ENCODE data around the gene BTBD2. TPM values are rescaled to one million over a fixed set of nuclear protein-coding genes. Genes with fewer than 3 reads are reported as not detected.

The BTBD2 gene
- total and polyA plus RNA-seq, 2 donors, result 18.0 to 36.9 TPM

GRCh38 chr19:2042485-2043250 lies 27.2 kb upstream of the BTBD2 start:
- Histone ChIP-seq H3K4me3 (ENCODE audit: low read length in 2 of 2) (peak overlapping the region; percentile 55 to 59), H3K4me1 (ENCODE audit: control insufficient read depth in 2 of 2, insufficient read depth in 2 of 2, low read length in 2 of 2) (peaks cover 38 to 58% of the 10 kb centered on the region in 2 donors), H3K36me3 (ENCODE audit: control insufficient read depth in 2 of 2, insufficient read depth in 2 of 2, low read length in 1 of 2) (peaks cover 74 to 88% of the 10 kb centered on the region in 2 donors), H3K27me3 (ENCODE audit: control insufficient read depth in 2 of 2, insufficient read depth in 1 of 2, low read length in 1 of 2) (no peaks in the 10 kb centered on the region), H3K9me3 (ENCODE audit: control insufficient read depth in 2 of 2, insufficient read depth in 1 of 2, low read length in 1 of 2) (peaks cover 0 to 7% of the 10 kb centered on the region in 2 donors), H3K27ac (ENCODE audit: low read depth in 1 of 2, low read length in 1 of 2) (peak overlapping the region; percentile 80 to 97)
- DNase-seq (ENCODE audit: low read depth in 6 of 9, low spot score in 9 of 9), result no peak
- 52% methylated on average over 29 of the region's 29 CpGs for WGBS

GRCh38 chr19:2041683-2042484 lies 26.4 kb upstream of the BTBD2 start:
- no peaks in the 10 kb centered on the region for H3K27me3 ChIP-seq (ENCODE audit: control insufficient read depth in 2 of 2, insufficient read depth in 1 of 2, low read length in 1 of 2)
- peak overlapping the region; percentile 59 to 66 for H3K4me3 ChIP-seq (ENCODE audit: low read length in 2 of 2)
- H3K27ac ChIP-seq (ENCODE audit: low read depth in 1 of 2, low read length in 1 of 2), result peak overlapping the region; percentile 93 to 97
- H3K36me3 ChIP-seq (ENCODE audit: control insufficient read depth in 2 of 2, insufficient read depth in 2 of 2, low read length in 1 of 2), result peaks cover 69 to 81% of the 10 kb centered on the region in 2 donors
- 7% methylated on average over 77 of the region's 77 CpGs for WGBS
- H3K9me3 ChIP-seq (ENCODE audit: control insufficient read depth in 2 of 2, insufficient read depth in 1 of 2, low read length in 1 of 2), result peaks cover 0 to 7% of the 10 kb centered on the region in 2 donors
- H3K4me1 ChIP-seq (ENCODE audit: control insufficient read depth in 2 of 2, insufficient read depth in 2 of 2, low read length in 2 of 2), result peaks cover 34 to 50% of the 10 kb centered on the region in 2 donors
- DNase-seq (ENCODE audit: low read depth in 6 of 9, low spot score in 9 of 9), result peak; percentile 80 to 97 (median 93)

DNA sequence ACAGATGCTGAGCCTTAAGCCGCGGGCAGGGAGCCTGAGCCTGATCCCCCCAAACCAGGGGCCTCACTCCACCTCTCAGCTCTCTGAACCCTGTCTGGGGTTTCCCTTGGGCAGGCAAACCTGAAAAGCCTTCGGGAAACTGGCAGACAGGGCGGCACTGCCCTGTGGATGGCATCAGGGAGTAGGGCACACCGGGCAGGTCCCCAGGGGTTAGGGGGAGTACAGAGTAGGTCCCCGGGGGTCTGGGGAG lies 25.8 kb upstream of the BTBD2 start:
- Histone ChIP-seq H3K9me3 (ENCODE audit: control insufficient read depth in 2 of 2, insufficient read depth in 1 of 2, low read length in 1 of 2) (peaks cover 0 to 7% of the 10 kb centered on the region in 2 donors), H3K27me3 (ENCODE audit: control insufficient read depth in 2 of 2, insufficient read depth in 1 of 2, low read length in 1 of 2) (no peaks in the 10 kb centered on the region), H3K36me3 (ENCODE audit: control insufficient read depth in 2 of 2, insufficient read depth in 2 of 2, low read length in 1 of 2) (peaks cover 64 to 76% of the 10 kb centered on the region in 2 donors), H3K27ac (ENCODE audit: low read depth in 1 of 2, low read length in 1 of 2) (peak overlapping the region; percentile 81 to 93), H3K4me3 (ENCODE audit: low read length in 2 of 2) (peak overlapping the region; percentile 38 to 66), H3K4me1 (ENCODE audit: control insufficient read depth in 2 of 2, insufficient read depth in 2 of 2, low read length in 2 of 2) (peaks cover 34 to 50% of the 10 kb centered on the region in 2 donors)
- 94% methylated on average over 6 of the region's 6 CpGs for WGBS
- no peak for DNase-seq (ENCODE audit: low read depth in 6 of 9, low spot score in 9 of 9)

DNA sequence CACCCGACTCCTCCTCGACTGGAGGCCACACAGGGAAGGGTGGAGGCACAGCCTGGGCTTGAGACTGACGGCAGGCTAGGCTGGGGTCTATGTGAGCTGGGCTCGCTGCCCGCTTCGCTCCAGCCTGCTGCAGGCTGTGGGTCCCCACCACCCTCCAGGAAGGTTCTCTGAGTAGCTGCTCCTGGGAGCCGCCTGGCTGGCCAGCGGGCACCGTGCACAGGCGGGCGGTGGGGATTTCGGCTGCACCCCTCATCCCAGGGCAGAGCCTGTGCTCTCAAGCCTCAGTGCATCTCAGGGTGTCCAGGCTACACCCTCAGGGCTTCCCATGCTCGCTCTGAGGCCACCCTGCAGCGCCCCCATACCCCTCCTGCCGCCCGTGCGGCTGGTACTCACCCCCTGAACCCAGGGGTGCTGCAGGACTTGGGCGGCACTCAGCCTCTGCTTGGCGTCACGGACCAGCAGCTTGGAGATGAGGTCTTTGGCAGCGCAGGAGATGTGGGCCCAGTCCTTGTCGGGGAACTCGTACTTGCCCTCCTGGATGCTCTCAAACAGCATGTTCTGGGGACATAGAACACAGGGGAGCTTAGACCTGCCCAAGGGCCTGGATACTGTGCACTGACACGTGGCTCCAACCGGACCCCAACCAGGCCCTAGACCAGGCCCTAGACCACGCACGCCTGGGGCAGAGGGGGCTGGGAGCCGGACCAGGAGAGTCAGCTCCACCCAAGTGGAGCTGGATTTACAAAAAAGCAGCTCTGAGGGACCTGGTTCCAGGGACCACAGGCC lies 25.3 kb upstream of the BTBD2 start:
- Histone ChIP-seq H3K27me3 (ENCODE audit: control insufficient read depth in 2 of 2, insufficient read depth in 1 of 2, low read length in 1 of 2) (no peaks in the 10 kb centered on the region), H3K4me3 (ENCODE audit: low read length in 2 of 2) (peak overlapping the region; percentile 38 to 66), H3K4me1 (ENCODE audit: control insufficient read depth in 2 of 2, insufficient read depth in 2 of 2, low read length in 2 of 2) (peaks cover 34 to 50% of the 10 kb centered on the region in 2 donors), H3K36me3 (ENCODE audit: control insufficient read depth in 2 of 2, insufficient read depth in 2 of 2, low read length in 1 of 2) (peaks cover 59 to 70% of the 10 kb centered on the region in 2 donors), H3K27ac (ENCODE audit: low read depth in 1 of 2, low read length in 1 of 2) (peak overlapping the region; percentile 81 to 93), H3K9me3 (ENCODE audit: control insufficient read depth in 2 of 2, insufficient read depth in 1 of 2, low read length in 1 of 2) (peaks cover 0 to 12% of the 10 kb centered on the region in 2 donors)
- WGBS, result 97% methylated on average over 28 of the region's 28 CpGs
- no peak for DNase-seq (ENCODE audit: low read depth in 6 of 9, low spot score in 9 of 9)

GRCh38 chr19:2039959-2040646 lies 24.6 kb upstream of the BTBD2 start:
- no peak for DNase-seq (ENCODE audit: low read depth in 6 of 9, low spot score in 9 of 9)
- Histone ChIP-seq H3K27ac (ENCODE audit: low read depth in 1 of 2, low read length in 1 of 2) (no peak overlapping the region), H3K36me3 (ENCODE audit: control insufficient read depth in 2 of 2, insufficient read depth in 2 of 2, low read length in 1 of 2) (peaks cover 54 to 63% of the 10 kb centered on the region in 2 donors), H3K9me3 (ENCODE audit: control insufficient read depth in 2 of 2, insufficient read depth in 1 of 2, low read length in 1 of 2) (peaks cover 2 to 20% of the 10 kb centered on the region in 2 donors), H3K4me3 (ENCODE audit: low read length in 2 of 2) (no peak overlapping the region), H3K4me1 (ENCODE audit: control insufficient read depth in 2 of 2, insufficient read depth in 2 of 2, low read length in 2 of 2) (peaks cover 34 to 47% of the 10 kb centered on the region in 2 donors), H3K27me3 (ENCODE audit: control insufficient read depth in 2 of 2, insufficient read depth in 1 of 2, low read length in 1 of 2) (no peaks in the 10 kb centered on the region)
- WGBS, result 98% methylated on average over 20 of the region's 20 CpGs

GRCh38 chr19:2039089-2039958 lies 23.8 kb upstream of the BTBD2 start:
- H3K36me3 ChIP-seq (ENCODE audit: control insufficient read depth in 2 of 2, insufficient read depth in 2 of 2, low read length in 1 of 2), result peaks cover 47 to 56% of the 10 kb centered on the region in 2 donors
- WGBS, result 97% methylated on average over 30 of the region's 30 CpGs
- H3K27ac ChIP-seq (ENCODE audit: low read depth in 1 of 2, low read length in 1 of 2), result no peak overlapping the region
- no peaks in the 10 kb centered on the region for H3K27me3 ChIP-seq (ENCODE audit: control insufficient read depth in 2 of 2, insufficient read depth in 1 of 2, low read length in 1 of 2)
- no peak overlapping the region for H3K4me3 ChIP-seq (ENCODE audit: low read length in 2 of 2)
- peaks cover 2 to 23% of the 10 kb centered on the region in 2 donors for H3K9me3 ChIP-seq (ENCODE audit: control insufficient read depth in 2 of 2, insufficient read depth in 1 of 2, low read length in 1 of 2)
- peaks cover 28 to 46% of the 10 kb centered on the region in 2 donors for H3K4me1 ChIP-seq (ENCODE audit: control insufficient read depth in 2 of 2, insufficient read depth in 2 of 2, low read length in 2 of 2)
- no peak for DNase-seq (ENCODE audit: low read depth in 6 of 9, low spot score in 9 of 9)

DNA sequence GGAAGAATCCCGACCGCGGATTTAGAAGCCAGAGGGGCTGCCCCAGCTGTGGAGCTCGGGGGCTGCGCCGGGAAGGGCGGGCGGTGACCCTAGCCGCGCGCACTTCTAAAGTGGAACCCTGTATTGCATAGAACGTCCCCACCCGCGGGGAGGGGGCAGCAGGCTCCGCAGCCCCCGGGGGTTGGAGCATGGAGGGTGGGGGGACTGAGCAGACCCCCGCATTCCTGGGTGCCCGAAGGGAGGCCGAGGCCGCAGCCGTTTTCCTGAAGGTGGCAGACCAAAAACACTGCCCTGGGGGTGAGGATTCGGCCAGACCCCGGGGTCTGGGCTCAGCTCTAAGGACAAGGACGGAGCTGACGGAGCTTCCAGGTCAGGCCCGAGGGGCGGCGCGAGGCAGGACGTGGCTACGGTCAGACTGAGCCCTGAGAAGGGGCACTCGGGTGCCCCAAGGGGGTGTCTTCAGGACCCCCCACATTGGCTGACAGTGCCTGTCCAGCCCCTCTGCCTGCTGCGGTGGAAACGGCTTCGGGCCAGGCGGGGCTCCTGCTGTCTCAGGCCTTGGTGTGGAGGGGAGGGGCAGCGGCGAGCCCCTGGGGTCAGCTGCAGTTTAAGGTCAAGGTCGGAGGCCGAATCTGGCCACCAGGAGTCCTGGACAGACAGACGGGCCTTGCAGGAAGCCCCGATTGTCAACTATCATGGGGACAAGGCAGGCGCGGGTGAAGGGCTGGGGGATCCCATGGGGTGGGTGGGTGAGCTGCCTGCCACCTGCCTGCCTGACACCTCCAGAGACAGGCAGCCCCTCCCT lies 23.0 kb upstream of the BTBD2 start:
- Histone ChIP-seq H3K36me3 (ENCODE audit: control insufficient read depth in 2 of 2, insufficient read depth in 2 of 2, low read length in 1 of 2) (peaks cover 46 to 53% of the 10 kb centered on the region in 2 donors), H3K4me3 (ENCODE audit: low read length in 2 of 2) (no peak overlapping the region), H3K4me1 (ENCODE audit: control insufficient read depth in 2 of 2, insufficient read depth in 2 of 2, low read length in 2 of 2) (peaks cover 23 to 39% of the 10 kb centered on the region in 2 donors)

More for the DNA sequence above, 23.0 kb upstream of the BTBD2 start:
- DNase-seq (ENCODE audit: low read depth in 6 of 9, low spot score in 9 of 9), result no peak
- H3K9me3 ChIP-seq (ENCODE audit: control insufficient read depth in 2 of 2, insufficient read depth in 1 of 2, low read length in 1 of 2), result peaks cover 2 to 23% of the 10 kb centered on the region in 2 donors
- peaks cover 0 to under 1% of the 10 kb centered on the region in 2 donors for H3K27me3 ChIP-seq (ENCODE audit: control insufficient read depth in 2 of 2, insufficient read depth in 1 of 2, low read length in 1 of 2)
- H3K27ac ChIP-seq (ENCODE audit: low read depth in 1 of 2, low read length in 1 of 2), result no peak overlapping the region
- 97% methylated on average over 44 of the region's 44 CpGs for WGBS

All from thymus (tissue), 11 donors.